Spleen (tissue), 11 donors: Measurements from ENCODE around the gene MEG3. TPM values are rescaled to one million over a fixed set of nuclear protein-coding genes. Genes with fewer than 3 reads are reported as not detected.

Experiments used
- DNase-seq: peaks from one replicate; pipeline ENCODE4 v3.0.0-alpha.2; 2020
- H3K27ac ChIP-seq, 8 donors: fragments of 200-600 bp; sonication (generic) in 7 of 8; 1 replicate in 4 of 8; 2 replicates in 4 of 8; pipeline versions ENCODE4 v1.5.0 to v1.8.0; 2016 to 2021; ENCODE audit warnings: inconsistent platforms in 4 of 8, mild to moderate bottlenecking in 4 of 8, moderate library complexity in 1 of 8
- H3K27me3 ChIP-seq, 7 donors: fragments of 200-600 bp; sonication (generic) in 6 of 7; replicated peaks in 1 of 7; 1 replicate in 4 of 7; 2 replicates in 3 of 7; pipeline versions ENCODE4 v1.5.0 to v1.8.0; 2016 to 2021; ENCODE audit warnings: inconsistent platforms in 3 of 7, mild to moderate bottlenecking in 1 of 7
- H3K36me3 ChIP-seq, 6 donors: fragments of 200-600 bp; sonication (generic) in 5 of 6; 1 replicate in 4 of 6; 2 replicates in 2 of 6; pipeline versions ENCODE4 v1.5.0 to v1.8.0; 2016 to 2021; ENCODE audit warnings: inconsistent platforms in 2 of 6
- H3K4me1 ChIP-seq, 6 donors: fragments of 200-600 bp; sonication (generic) in 5 of 6; 1 replicate in 3 of 6; 2 replicates in 3 of 6; pipeline versions ENCODE4 v1.5.0 to v1.8.0; 2016 to 2021; ENCODE audit warnings: inconsistent platforms in 3 of 6
- H3K4me3 ChIP-seq, 8 donors: fragments of 200-600 bp; sonication (generic) in 7 of 8; 1 replicate in 4 of 8; 2 replicates in 4 of 8; pipeline versions ENCODE4 v1.5.0 to v1.8.0; 2016 to 2021; ENCODE audit warnings: inconsistent platforms in 4 of 8, mild to moderate bottlenecking in 4 of 8, moderate library complexity in 2 of 8
- H3K9me3 ChIP-seq, 8 donors: fragments of 200-600 bp; sonication (generic) in 7 of 8; 1 replicate in 4 of 8; 2 replicates in 4 of 8; pipeline versions ENCODE4 v1.5.0 to v1.8.0; 2016 to 2021; ENCODE audit warnings: inconsistent platforms in 4 of 8
- POLR2A ChIP-seq, 3 donors: fragments of 450-650 bp; IDR thresholded peaks; one replicate each; pipeline ENCODE4 v1.5.1; 2017; ENCODE audit warnings: antibody characterized with exemption in 3 of 3, mild to moderate bottlenecking in 1 of 3
- POLR2AphosphoS5 ChIP-seq, 3 donors: sonication (generic); formaldehyde crosslinking; IDR thresholded peaks; one replicate each; pipeline ENCODE4 v1.5.1; 2017; ENCODE audit warnings: antibody characterized with exemption in 3 of 3
- WGBS, 5 donors: extraction: QIAGEN DNeasy Blood & Tissue Kit in 3 of 5; methylation state at CpG; one replicate each; pipeline versions ENCODE4 v1.1.5 to v1.1.7; 2013 to 2018; 5-methylcytosine and 5-hydroxymethylcytosine counted together
- intact Hi-C: fragments of 100-400 bp; cut with DNase I; formaldehyde crosslinking; loops from one replicate; pipeline ENCODE4 v1.15.0; 2023; ENCODE audit warnings: low total_unique reads
- polyA plus RNA-seq, 3 donors: library from polyadenylated mRNA; stranded (reverse); fragments of 200-250 nt; gene quantifications; one replicate each; pipeline ENCODE4 v1.2.1, GENCODE V29; 2013
- total RNA-seq, 7 donors: library from RNA; depleted of rRNA in 3 of 7; stranded (reverse); fragments of >200 nt in 3 of 7; fragmentation: NEBNext Ultra II Directional in 4 of 7; extraction: Animal tissue kit (Norgen Biotek cat#: 25700) in 4 of 7; gene quantifications; one replicate each; pipeline versions ENCODE4 v1.1.0 to v1.2.1, GENCODE V29; 2016 to 2021
- TF ChIP-seq, protein P1 (sequence below), 11 experiments: fragments of 200-600 bp in 7 of 11; fragments of 450-650 bp in 4 of 11; sonication (generic) in 4 of 11; IDR thresholded peaks in 8 of 11; conservative IDR thresholded peaks in 3 of 11; 1 replicate in 7 of 11; 2 replicates in 4 of 11; pipeline versions ENCODE4 v1.4.0 to v1.8.0; 2016 to 2021; ENCODE audit warnings: antibody characterized with exemption in 11 of 11, inconsistent platforms in 4 of 11, mild to moderate bottlenecking in 1 of 11
- donor health status: healthy with polysubstance abuse.
- donor health status: DM: no; HTN: no; CAD: no; lungs with moderate emphysema.
- donor health status: DM: no; HTN: no; CAD: no.
- donor health status: Bipolar disorder and iron deficiency.
- donor health status: healthy.
- donor health status: DM: no; HTN: no; CAD: no.
- donor health status: DM: yes; HTN: yes; CAD: no.

MEG3 gene
- total and polyA plus RNA-seq, 10 donors = 86.5 to 763 (median 187) TPM

DNA sequence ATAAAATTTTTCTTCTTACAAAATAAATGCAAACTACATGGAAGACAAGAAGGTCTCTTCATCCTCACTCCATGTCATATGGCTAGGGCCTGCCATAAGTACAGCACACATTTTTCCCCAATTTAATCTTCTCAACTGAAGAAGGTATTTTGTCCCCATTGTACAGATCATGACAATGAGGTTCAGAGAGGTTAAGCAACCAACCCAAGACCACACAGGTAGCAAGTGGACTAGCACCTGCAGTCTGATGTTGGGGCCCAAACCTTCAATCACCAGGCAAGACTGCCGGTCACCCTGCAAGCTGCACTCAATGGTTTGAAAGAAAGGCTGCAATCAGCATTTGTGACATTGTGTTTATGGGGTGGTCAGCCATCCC lies 6.5 kb upstream of the MEG3 start:
- Histone ChIP-seq H3K4me1 (peaks cover 0 to 2% (median 0%) of the 10 kb centered on the region in 6 donors), H3K27ac (no peak overlapping the region), H3K9me3 (no peaks in the 10 kb centered on the region), H3K36me3 (no peaks in the 10 kb centered on the region), H3K4me3 (no peak overlapping the region), H3K27me3 (peaks cover 0 to 26% (median 4%) of the 10 kb centered on the region in 7 donors)
- no peak for TF ChIP-seq POLR2AphosphoS5 (IDR thresholded peaks at IDR 0.05)
- no peak for TF ChIP-seq POLR2A (IDR thresholded peaks at IDR 0.05)
- TF ChIP-seq, protein P1, sequence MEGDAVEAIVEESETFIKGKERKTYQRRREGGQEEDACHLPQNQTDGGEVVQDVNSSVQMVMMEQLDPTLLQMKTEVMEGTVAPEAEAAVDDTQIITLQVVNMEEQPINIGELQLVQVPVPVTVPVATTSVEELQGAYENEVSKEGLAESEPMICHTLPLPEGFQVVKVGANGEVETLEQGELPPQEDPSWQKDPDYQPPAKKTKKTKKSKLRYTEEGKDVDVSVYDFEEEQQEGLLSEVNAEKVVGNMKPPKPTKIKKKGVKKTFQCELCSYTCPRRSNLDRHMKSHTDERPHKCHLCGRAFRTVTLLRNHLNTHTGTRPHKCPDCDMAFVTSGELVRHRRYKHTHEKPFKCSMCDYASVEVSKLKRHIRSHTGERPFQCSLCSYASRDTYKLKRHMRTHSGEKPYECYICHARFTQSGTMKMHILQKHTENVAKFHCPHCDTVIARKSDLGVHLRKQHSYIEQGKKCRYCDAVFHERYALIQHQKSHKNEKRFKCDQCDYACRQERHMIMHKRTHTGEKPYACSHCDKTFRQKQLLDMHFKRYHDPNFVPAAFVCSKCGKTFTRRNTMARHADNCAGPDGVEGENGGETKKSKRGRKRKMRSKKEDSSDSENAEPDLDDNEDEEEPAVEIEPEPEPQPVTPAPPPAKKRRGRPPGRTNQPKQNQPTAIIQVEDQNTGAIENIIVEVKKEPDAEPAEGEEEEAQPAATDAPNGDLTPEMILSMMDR (IDR thresholded peaks at IDR 0.05 in 8 of 11, conservative IDR thresholded peaks at IDR 0.05 in 3 of 11) = no peak
- WGBS, 5 donors = 92 to 100% (median 96%) methylated on average over 1 of the region's 1 CpG
- intact Hi-C loops = no loop called here
- no peak for DNase-seq

DNA sequence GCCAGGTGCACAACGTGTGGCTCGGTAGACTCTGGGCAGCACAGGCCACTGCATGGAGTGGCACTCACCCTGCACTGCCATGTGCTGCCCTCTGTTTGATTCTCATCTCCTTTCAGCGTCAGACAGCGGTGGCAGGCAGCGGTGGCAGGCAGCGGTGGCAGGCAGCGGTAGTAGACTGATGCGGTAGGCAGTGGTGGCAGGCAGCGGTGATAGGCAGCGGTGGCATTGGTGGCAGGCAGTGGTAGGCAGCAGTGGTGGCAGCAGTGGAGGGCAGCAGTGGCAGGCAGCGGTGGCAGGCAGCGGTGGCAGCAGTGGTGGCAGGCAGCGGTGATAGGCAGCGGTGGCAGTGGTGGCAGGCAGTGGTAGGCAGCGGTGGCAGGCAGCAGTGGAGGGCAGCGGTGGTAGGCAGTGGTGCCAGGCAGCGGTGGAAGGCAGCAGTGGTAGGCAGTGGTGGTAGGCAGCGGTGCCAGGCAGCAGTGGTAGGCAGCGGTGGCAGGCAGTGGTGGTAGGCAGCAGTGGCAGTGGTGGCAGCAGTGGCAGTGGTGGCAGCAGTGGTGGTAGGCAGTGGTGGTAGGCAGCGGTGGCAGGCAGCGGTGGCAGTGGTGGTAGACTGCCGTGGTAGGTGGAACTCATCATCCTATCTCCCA lies 6.0 kb upstream of the MEG3 start:
- no peak for DNase-seq
- Histone ChIP-seq H3K27me3 (peaks cover 0 to 31% (median 4%) of the 10 kb centered on the region in 7 donors), H3K36me3 (no peaks in the 10 kb centered on the region), H3K9me3 (no peaks in the 10 kb centered on the region), H3K27ac (no peak overlapping the region), H3K4me3 (no peak overlapping the region), H3K4me1 (peaks cover 0 to 7% (median 0%) of the 10 kb centered on the region in 6 donors)
- WGBS, 5 donors = 93 to 98% (median 96%) methylated on average over 20 to 22 of the region's 22 CpGs
- TF ChIP-seq, protein P1 (IDR thresholded peaks at IDR 0.05 in 8 of 11, conservative IDR thresholded peaks at IDR 0.05 in 3 of 11) = no peak
- no peak for TF ChIP-seq POLR2A (IDR thresholded peaks at IDR 0.05)
- no peak for TF ChIP-seq POLR2AphosphoS5 (IDR thresholded peaks at IDR 0.05)
- intact Hi-C loops = no loop called here

DNA sequence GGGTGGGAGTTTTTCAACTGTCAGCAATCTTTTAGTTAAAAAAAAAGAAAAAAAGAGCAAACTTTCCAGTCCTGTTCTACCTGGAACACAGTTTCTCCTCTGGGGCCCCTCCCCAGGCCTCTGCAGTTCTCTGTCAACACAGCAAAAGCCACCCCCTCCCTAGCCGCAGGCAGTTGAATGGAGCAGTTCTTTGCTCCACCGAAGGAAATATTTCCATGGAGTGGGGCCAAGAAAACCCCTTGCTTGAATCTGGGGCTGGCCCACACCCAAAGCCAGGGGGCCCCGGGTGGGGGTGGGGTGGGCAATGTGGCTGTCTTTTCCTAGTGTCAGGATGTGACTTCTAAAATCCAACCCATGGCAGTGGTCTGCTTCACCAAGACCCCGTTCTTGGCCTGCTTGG lies 5.0 kb upstream of the MEG3 start:
- H3K4me3 ChIP-seq = no peak overlapping the region
- no peak overlapping the region for H3K27ac ChIP-seq
- DNase-seq = no peak
- H3K27me3 ChIP-seq = peaks cover 0 to 40% (median 7%) of the 10 kb centered on the region in 7 donors
- TF ChIP-seq POLR2AphosphoS5 (IDR thresholded peaks at IDR 0.05) (no peak), POLR2A (IDR thresholded peaks at IDR 0.05) (no peak)
- TF ChIP-seq, protein P1 (IDR thresholded peaks at IDR 0.05 in 8 of 11, conservative IDR thresholded peaks at IDR 0.05 in 3 of 11) = no peak
- 66 to 84% (median 76%) methylated on average over 4 of the region's 4 CpGs for WGBS, 5 donors
- peaks cover 0 to 16% (median 5%) of the 10 kb centered on the region in 6 donors for H3K4me1 ChIP-seq
- intact Hi-C loops = no loop called here
- H3K36me3 ChIP-seq = no peaks in the 10 kb centered on the region
- no peaks in the 10 kb centered on the region for H3K9me3 ChIP-seq

DNA sequence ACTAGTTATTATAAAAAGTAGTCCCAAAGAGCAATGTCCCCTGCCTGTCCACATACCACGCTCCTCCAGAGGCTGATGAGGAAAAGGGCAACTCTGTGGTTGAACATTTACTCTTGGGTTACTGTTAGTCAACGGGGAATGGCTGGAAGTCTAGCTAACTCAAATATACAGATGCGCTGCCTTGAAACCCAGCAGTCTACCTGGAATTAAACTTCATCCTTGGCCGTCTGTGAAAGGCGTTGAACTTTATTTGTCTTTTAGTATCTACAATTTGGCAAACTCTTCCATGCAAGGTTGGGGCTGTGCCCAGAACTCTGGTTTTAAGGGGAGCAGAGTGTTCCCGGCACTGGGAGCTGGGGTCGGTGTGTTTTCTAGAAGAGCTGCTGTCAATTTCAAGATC lies 3.9 kb upstream of the MEG3 start:
- Histone ChIP-seq H3K27ac (no peak overlapping the region), H3K4me1 (peaks cover 0 to 21% (median 10%) of the 10 kb centered on the region in 6 donors), H3K27me3 (peaks cover 0 to 47% (median 7%) of the 10 kb centered on the region in 7 donors), H3K4me3 (no peak overlapping the region), H3K9me3 (peaks cover 0 to 7% (median 0%) of the 10 kb centered on the region in 8 donors), H3K36me3 (no peaks in the 10 kb centered on the region)
- WGBS, 5 donors = 90 to 97% (median 94%) methylated on average over 7 of the region's 7 CpGs
- DNase-seq = no peak
- TF ChIP-seq POLR2A (IDR thresholded peaks at IDR 0.05) (no peak), POLR2AphosphoS5 (IDR thresholded peaks at IDR 0.05) (no peak)
- TF ChIP-seq, protein P1 (IDR thresholded peaks at IDR 0.05 in 8 of 11, conservative IDR thresholded peaks at IDR 0.05 in 3 of 11) = no peak
- intact Hi-C loops = no loop called here
